ENCODE data around the gene ZNF274. TPM values are rescaled to one million over a fixed set of nuclear protein-coding genes. Genes with fewer than 3 reads are reported as not detected.
"Not testable (repeated sequence)": the region's sequence is repeated elsewhere in the genome, so short reads cannot be mapped to it uniquely, and the experiment has no call there.

The ZNF274 gene
- total RNA-seq, 1 experiment from 2014 or later: 15.4 TPM

GRCh38 chr19:58145849-58146248 lies 37.0 kb upstream of the ZNF274 start:
- Histone ChIP-seq H3K9me3 (ENCODE audit: low read length) (peaks cover 46% of the 10 kb centered on the region), H3K79me2 (ENCODE audit: low read length) (peaks cover 32% of the 10 kb centered on the region)
- CTCF ChIA-PET: no interaction called here

GRCh38 chr19:58147475-58147874 lies 35.4 kb upstream of the ZNF274 start:
- H3K9me2 ChIP-seq (replicated peaks; ENCODE audit: low read length); H3K4me1 ChIP-seq (ENCODE audit: insufficient read depth, low read length); H3K27me3 ChIP-seq (ENCODE audit: low read length); H4K20me1 ChIP-seq (ENCODE audit: low read length); H2AFZ ChIP-seq (ENCODE audit: low read length); H3K4me2 ChIP-seq (ENCODE audit: low read length); H3K27ac ChIP-seq (ENCODE audit: low read length); CTCF ChIA-PET; POLR2A ChIA-PET (ENCODE audit: unreplicated experiment); intact Hi-C loops (cut with micrococcal nuclease); H3K9ac ChIP-seq (ENCODE audit: low read length); H3K4me3 ChIP-seq (ENCODE audit: low read length); BruUV-seq (replicated peaks); H3F3A ChIP-seq (ENCODE audit: low read length, unreplicated experiment); DNase-seq; ATAC-seq: not testable (repeated sequence)
- H3K9me3 ChIP-seq (ENCODE audit: low read length): peaks cover 43% of the 10 kb centered on the region
- peaks cover 44% of the 10 kb centered on the region for H3K36me3 ChIP-seq (ENCODE audit: low read depth, low read length)
- peaks cover 32% of the 10 kb centered on the region for H3K79me2 ChIP-seq (ENCODE audit: low read length)

More at GRCh38 chr19:58145849-58146248, 37.0 kb upstream of the ZNF274 start:
- Histone ChIP-seq H3K4me3 (ENCODE audit: low read length) (no peak overlapping the region), H4K20me1 (ENCODE audit: low read length) (no peaks in the 10 kb centered on the region), H3K27me3 (ENCODE audit: low read length) (no peaks in the 10 kb centered on the region), H3K4me1 (ENCODE audit: insufficient read depth, low read length) (no peaks in the 10 kb centered on the region), H3K27ac (ENCODE audit: low read length) (no peak overlapping the region), H3K36me3 (ENCODE audit: low read depth, low read length) (peaks cover 56% of the 10 kb centered on the region), H3K9ac (ENCODE audit: low read length) (no peak overlapping the region), H3K9me2 (replicated peaks; ENCODE audit: low read length) (no peaks in the 10 kb centered on the region), H2AFZ (ENCODE audit: low read length) (no peak overlapping the region), H3F3A (ENCODE audit: low read length, unreplicated experiment) (no peaks in the 10 kb centered on the region), H3K4me2 (ENCODE audit: low read length) (no peak overlapping the region)
- DNase-seq: no peak
- BruUV-seq (replicated peaks): no TSS peak
- no peak for ATAC-seq
- intact Hi-C loops (cut with micrococcal nuclease): no loop called here
- POLR2A ChIA-PET (ENCODE audit: unreplicated experiment): no interaction called here
- TF ChIP-seq EZH2 (IDR thresholded peaks at IDR 0.05; ENCODE audit: low read length, unreplicated experiment) (no peak), CTCF (conservative IDR thresholded peaks at IDR 0.05; ENCODE audit: low read depth, low read length) (no peak), EZH2phosphoT487 (IDR thresholded peaks at IDR 0.05; ENCODE audit: borderline replicate concordance, low read length) (no peak)

- no peaks in the 10 kb centered on the region for H3K27me3 ChIP-seq (ENCODE audit: low read length)
- peak within 1 kb of the TSS; percentile 23; the same call in 1 of the 2 replicates for H3K27ac ChIP-seq (ENCODE audit: low read length)
- ChIA-PET CTCF (no interaction called here), POLR2A (ENCODE audit: unreplicated experiment) (interaction anchor here (0.7 kb wide), 1 partner anchor 8 kb away, joined by 3 read pairs; no protein-coding TSS in a partner anchor)
- H3K4me3 ChIP-seq (ENCODE audit: low read length): peak within 1 kb of the TSS; percentile 93
- peaks cover 41% of the 10 kb centered on the region for H3K9me3 ChIP-seq (ENCODE audit: low read length)
- DNase-seq: peak; percentile 93
- H3K9ac ChIP-seq (ENCODE audit: low read length): peak within 1 kb of the TSS; percentile 89
- H4K20me1 ChIP-seq (ENCODE audit: low read length): no peaks in the 10 kb centered on the region
- peak; percentile 63 for ATAC-seq
- H3K4me2 ChIP-seq (ENCODE audit: low read length): peak within 1 kb of the TSS; percentile 86
- BruUV-seq (replicated peaks): no TSS peak
- peaks cover 30% of the 10 kb centered on the region for H3K79me2 ChIP-seq (ENCODE audit: low read length)
- H3K4me1 ChIP-seq (ENCODE audit: insufficient read depth, low read length): no peaks in the 10 kb centered on the region
- H3K36me3 ChIP-seq (ENCODE audit: low read depth, low read length): peaks cover 26% of the 10 kb centered on the region
- no peaks in the 10 kb centered on the region for H3F3A ChIP-seq (ENCODE audit: low read length, unreplicated experiment)
- intact Hi-C loops (cut with micrococcal nuclease): loop anchor here (10.0 kb wide), 1 partner anchor 336 kb away; the partner anchor contains the start of gene ZNF552
- no peaks in the 10 kb centered on the region for H3K9me2 ChIP-seq (replicated peaks; ENCODE audit: low read length)
- TF ChIP-seq CTCF (conservative IDR thresholded peaks at IDR 0.05; ENCODE audit: low read depth, low read length): no peak
- no peak for TF ChIP-seq EZH2phosphoT487 (IDR thresholded peaks at IDR 0.05; ENCODE audit: borderline replicate concordance, low read length)
- no peak for TF ChIP-seq EZH2 (IDR thresholded peaks at IDR 0.05; ENCODE audit: low read length, unreplicated experiment)
- H2AFZ ChIP-seq (ENCODE audit: low read length): peak within 1 kb of the TSS; percentile 98
Observed at GRCh38 chr19:58150328-58150921, 32.4 kb upstream of the ZNF274 start, which contains the start of gene ZNF329. Gene ZNF329 (minus strand): TSS chr19:58150789. CDS start chr19:58129503, 21,286 bp downstream.

Measured in PC-3 (cell line).